Testis (tissue), 5 donors: ENCODE results near the gene PANX2. TPM values are rescaled to one million over a fixed set of nuclear protein-coding genes. Genes with fewer than 3 reads are reported as not detected.
A peak's percentile ranks its signal among the peaks of the same experiment; 100 is the strongest.

ENCODE experiments used
- DNase-seq: peaks from one replicate; pipeline ENCODE4 v3.0.0-alpha.2; 2019
- H3K27ac ChIP-seq, 2 donors: fragments of 200-600 bp; sonication (generic); one replicate each; pipeline ENCODE4 v1.5.1; 2019
- H3K27me3 ChIP-seq: fragments of 200-600 bp; sonication (generic); one replicate; pipeline ENCODE4 v1.5.1; 2019
- H3K36me3 ChIP-seq: fragments of 200-600 bp; sonication (generic); one replicate; pipeline ENCODE4 v1.5.1; 2017; ENCODE audit warnings: low read depth; ENCODE audit errors: missing control alignments
- H3K4me1 ChIP-seq: fragments of 200-600 bp; sonication (generic); one replicate; pipeline ENCODE4 v1.5.1; 2019
- H3K4me3 ChIP-seq, 2 donors: fragments of 200-600 bp; sonication (generic); one replicate each; pipeline ENCODE4 v1.5.1; 2017 to 2019
- H3K9me3 ChIP-seq: fragments of 200-600 bp; sonication (generic); one replicate; pipeline ENCODE4 v1.5.1; 2017
- POLR2A ChIP-seq: fragments of 450-650 bp; IDR thresholded peaks from one replicate; pipeline ENCODE4 v1.6.1; 2017; ENCODE audit warnings: antibody characterized with exemption, mild to moderate bottlenecking, moderate library complexity
- WGBS, 2 donors: methylation state at CpG; one replicate each; pipeline ENCODE4 v1.1.5; 2018; 5-methylcytosine and 5-hydroxymethylcytosine counted together
- intact Hi-C: fragments of 100-400 bp; cut with DNase I; formaldehyde crosslinking; loops from one replicate; pipeline ENCODE4 v1.15.1; 2023; ENCODE audit warnings: low total_unique reads
- long read RNA-seq, 2 donors: transcript quantifications; one replicate each; lab custom pipeline, GENCODE V29; 2026
- polyA plus RNA-seq: library from polyadenylated mRNA; stranded (reverse); fragments of 350-450 nt; fragmentation: Illumina TruSeq; extraction: RNeasy Lipid Tissue Mini Kit (QIAGEN cat#74804); gene quantifications from one replicate; pipeline ENCODE4 v1.2.3, GENCODE V29; 2014; ENCODE audit warnings: low read depth, low replicate concordance; ENCODE audit not compliant: insufficient read depth
- total RNA-seq, 2 donors: library from RNA; depleted of rRNA; stranded (reverse); fragments of >200 nt; gene quantifications; one replicate each; pipeline ENCODE4 v1.2.3, GENCODE V29; 2016
- TF ChIP-seq, protein P1 (sequence below), 3 experiments: fragments of 450-650 bp in 2 of 3; fragments of 200-600 bp in 1 of 3; sonication (generic) in 1 of 3; IDR thresholded peaks; one replicate each; pipeline ENCODE4 v1.5.1; 2016 to 2019; ENCODE audit warnings: antibody characterized with exemption in 3 of 3, mild to moderate bottlenecking in 2 of 3, moderate library complexity in 1 of 3

Gene PANX2, protein sequence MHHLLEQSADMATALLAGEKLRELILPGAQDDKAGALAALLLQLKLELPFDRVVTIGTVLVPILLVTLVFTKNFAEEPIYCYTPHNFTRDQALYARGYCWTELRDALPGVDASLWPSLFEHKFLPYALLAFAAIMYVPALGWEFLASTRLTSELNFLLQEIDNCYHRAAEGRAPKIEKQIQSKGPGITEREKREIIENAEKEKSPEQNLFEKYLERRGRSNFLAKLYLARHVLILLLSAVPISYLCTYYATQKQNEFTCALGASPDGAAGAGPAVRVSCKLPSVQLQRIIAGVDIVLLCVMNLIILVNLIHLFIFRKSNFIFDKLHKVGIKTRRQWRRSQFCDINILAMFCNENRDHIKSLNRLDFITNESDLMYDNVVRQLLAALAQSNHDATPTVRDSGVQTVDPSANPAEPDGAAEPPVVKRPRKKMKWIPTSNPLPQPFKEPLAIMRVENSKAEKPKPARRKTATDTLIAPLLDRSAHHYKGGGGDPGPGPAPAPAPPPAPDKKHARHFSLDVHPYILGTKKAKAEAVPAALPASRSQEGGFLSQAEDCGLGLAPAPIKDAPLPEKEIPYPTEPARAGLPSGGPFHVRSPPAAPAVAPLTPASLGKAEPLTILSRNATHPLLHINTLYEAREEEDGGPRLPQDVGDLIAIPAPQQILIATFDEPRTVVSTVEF
- total RNA-seq (1 to 10 TPM; 5.3 to 6.3 TPM), polyA plus RNA-seq (2.0 TPM)
- long read RNA-seq, donor 1, partial matches to known transcripts: 0 of 1 reads
- long read RNA-seq, donor 1, other reads (novel, unspliced or antisense): 0 of 1 reads
- long read RNA-seq, donor 2: 0 reads

GRCh38 chr22:50170453-50171318 lies at the start of gene PANX2:
Gene PANX2, plus strand, starts transcription at chr22:50170731. Its CDS starts 0 bp downstream, at chr22:50170731.
- peaks cover 4% of the 10 kb centered on the region for H3K4me1 ChIP-seq
- DNase-seq: no peak
- no peaks in the 10 kb centered on the region for H3K27me3 ChIP-seq
- no peak for TF ChIP-seq POLR2A
- TF ChIP-seq, protein P1, sequence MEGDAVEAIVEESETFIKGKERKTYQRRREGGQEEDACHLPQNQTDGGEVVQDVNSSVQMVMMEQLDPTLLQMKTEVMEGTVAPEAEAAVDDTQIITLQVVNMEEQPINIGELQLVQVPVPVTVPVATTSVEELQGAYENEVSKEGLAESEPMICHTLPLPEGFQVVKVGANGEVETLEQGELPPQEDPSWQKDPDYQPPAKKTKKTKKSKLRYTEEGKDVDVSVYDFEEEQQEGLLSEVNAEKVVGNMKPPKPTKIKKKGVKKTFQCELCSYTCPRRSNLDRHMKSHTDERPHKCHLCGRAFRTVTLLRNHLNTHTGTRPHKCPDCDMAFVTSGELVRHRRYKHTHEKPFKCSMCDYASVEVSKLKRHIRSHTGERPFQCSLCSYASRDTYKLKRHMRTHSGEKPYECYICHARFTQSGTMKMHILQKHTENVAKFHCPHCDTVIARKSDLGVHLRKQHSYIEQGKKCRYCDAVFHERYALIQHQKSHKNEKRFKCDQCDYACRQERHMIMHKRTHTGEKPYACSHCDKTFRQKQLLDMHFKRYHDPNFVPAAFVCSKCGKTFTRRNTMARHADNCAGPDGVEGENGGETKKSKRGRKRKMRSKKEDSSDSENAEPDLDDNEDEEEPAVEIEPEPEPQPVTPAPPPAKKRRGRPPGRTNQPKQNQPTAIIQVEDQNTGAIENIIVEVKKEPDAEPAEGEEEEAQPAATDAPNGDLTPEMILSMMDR (IDR thresholded peaks at IDR 0.05): no peak
- H3K27ac ChIP-seq: no peak within 1 kb of the TSS
- H3K4me3 ChIP-seq: peak within 1 kb of the TSS; percentile 36 to 40
- WGBS, 2 donors: 18 to 46% methylated on average over 6 to 39 of the region's 105 CpGs
- intact Hi-C loops: no loop called here
- no peaks in the 10 kb centered on the region for H3K36me3 ChIP-seq
- no peaks in the 10 kb centered on the region for H3K9me3 ChIP-seq

DNA sequence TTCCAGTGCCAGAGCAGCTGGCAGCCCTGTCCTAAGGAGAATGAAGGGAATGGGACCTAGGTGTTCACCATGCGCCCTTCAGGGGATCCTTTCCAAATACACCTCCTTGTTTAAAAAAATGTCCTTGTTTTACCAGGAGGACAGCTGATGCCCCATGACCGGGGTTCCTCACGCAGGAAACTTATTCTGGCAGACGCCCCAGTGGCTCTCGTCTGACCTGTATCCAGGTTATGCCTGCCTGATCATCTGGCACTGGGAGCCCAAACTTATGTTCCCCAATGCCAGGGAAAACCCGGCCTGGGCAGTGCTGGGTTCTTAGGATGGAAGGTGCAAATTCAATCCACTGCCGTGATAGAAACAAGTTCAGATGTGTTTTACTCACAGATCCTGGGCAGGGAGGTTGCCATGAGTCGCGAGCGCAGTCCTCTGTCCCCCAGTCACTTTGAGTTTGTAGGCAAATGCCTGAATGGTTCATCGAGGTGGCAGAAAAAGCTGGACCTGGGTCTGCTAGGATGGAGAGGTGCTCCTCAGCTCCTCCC lies 49.3 kb upstream of the PANX2 start:
- no peak overlapping the region for H3K4me3 ChIP-seq
- H3K36me3 ChIP-seq: no peaks in the 10 kb centered on the region
- H3K27ac ChIP-seq: no peak overlapping the region
- TF ChIP-seq POLR2A: no peak
- 83 to 85% methylated on average over 10 to 11 of the region's 11 CpGs for WGBS, 2 donors
- intact Hi-C loops: no loop called here
- H3K9me3 ChIP-seq: no peaks in the 10 kb centered on the region
- no peaks in the 10 kb centered on the region for H3K27me3 ChIP-seq
- DNase-seq: no peak
- H3K4me1 ChIP-seq: no peaks in the 10 kb centered on the region

DNA sequence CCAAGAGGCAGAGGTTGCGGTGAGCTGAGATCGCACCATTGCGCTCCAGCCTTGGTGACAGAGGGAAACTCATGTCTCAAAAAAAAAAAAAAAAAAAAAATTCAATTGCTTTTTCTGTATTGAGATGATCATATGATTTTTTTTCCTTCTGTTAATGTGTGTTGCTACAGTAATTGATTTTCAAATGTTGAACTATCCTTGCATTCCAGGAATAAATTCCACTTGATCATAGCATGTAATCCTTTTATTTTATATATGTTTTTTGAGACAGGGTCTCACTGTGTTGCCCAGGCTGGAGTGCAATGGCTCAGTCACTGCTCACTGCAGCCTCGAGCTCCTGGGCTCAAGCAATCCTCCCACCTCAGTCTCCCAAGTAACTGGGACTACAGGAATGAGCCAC lies 47.4 kb upstream of the PANX2 start:
- WGBS, 2 donors: 74 to 80% methylated on average over 4 of the region's 4 CpGs
- Histone ChIP-seq H3K27ac (no peak overlapping the region), H3K36me3 (no peaks in the 10 kb centered on the region), H3K27me3 (no peaks in the 10 kb centered on the region), H3K4me1 (no peaks in the 10 kb centered on the region), H3K9me3 (no peaks in the 10 kb centered on the region), H3K4me3 (no peak overlapping the region)
- DNase-seq: no peak
- no peak for TF ChIP-seq POLR2A
- TF ChIP-seq, protein P1 (IDR thresholded peaks at IDR 0.05): no peak
- intact Hi-C loops: no loop called here

DNA sequence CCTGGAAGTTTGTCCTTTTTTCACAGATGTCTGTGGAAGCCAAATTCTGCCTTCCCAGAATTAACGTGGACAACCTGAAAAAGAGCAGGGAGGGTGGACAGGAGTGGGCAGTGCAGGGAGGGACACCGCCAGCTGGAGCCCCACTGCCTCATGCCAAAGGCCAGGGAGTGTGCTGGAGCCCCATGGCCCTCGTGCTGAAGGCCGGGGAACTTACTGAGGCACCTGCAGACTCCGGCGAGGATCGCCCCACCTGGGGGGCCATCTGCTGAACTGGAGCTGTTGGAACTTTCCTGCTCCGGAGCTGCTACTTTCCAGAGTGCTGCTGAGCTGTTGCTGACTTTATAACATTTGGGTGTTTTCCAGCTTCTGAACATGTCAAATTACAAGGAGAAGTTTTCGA lies 45.5 kb upstream of the PANX2 start:
- WGBS, 2 donors: 79 to 86% methylated on average over 9 of the region's 9 CpGs
- H3K4me3 ChIP-seq: no peak overlapping the region
- intact Hi-C loops: no loop called here
- no peak overlapping the region for H3K27ac ChIP-seq
- no peak for DNase-seq
- no peaks in the 10 kb centered on the region for H3K9me3 ChIP-seq
- no peaks in the 10 kb centered on the region for H3K27me3 ChIP-seq
- TF ChIP-seq, protein P1 (IDR thresholded peaks at IDR 0.05): no peak
- no peak for TF ChIP-seq POLR2A
- no peaks in the 10 kb centered on the region for H3K4me1 ChIP-seq
- H3K36me3 ChIP-seq: no peaks in the 10 kb centered on the region
